Activated CD4-positive, CD25-positive, alpha-beta regulatory T cell treated with anti-CD3 and anti-CD28 coated beads, Interleukin-2, amount 50 U/mL, for 16 hours (primary cell): ENCODE results near the gene TRIM69.
"Not testable (repeated sequence)": the region's sequence is repeated elsewhere in the genome, so short reads cannot be mapped to it uniquely, and the experiment has no call there.

Experiments used
- DNase-seq: peaks from one replicate; pipeline ENCODE4 v3.0.0-alpha.2; 2020; ENCODE audit warnings: low read depth, low spot score

TRIM69 gene

GRCh38 chr15:44715797-44716334, 20.5 kb upstream of the TRIM69 start:
- no peak for DNase-seq

- no peak for DNase-seq
Observed at GRCh38 chr15:44716983-44717602, 19.2 kb upstream of the TRIM69 start.

GRCh38 chr15:44718180-44718926, 18.0 kb upstream of the TRIM69 start:
- no peak for DNase-seq

GRCh38 chr15:44718927-44719292, 17.4 kb upstream of the TRIM69 start:
- no peak for DNase-seq

GRCh38 chr15:44719293-44719999, 16.9 kb upstream of the TRIM69 start:
- no peak for DNase-seq

- not testable (repeated sequence) for DNase-seq
Observed at GRCh38 chr15:44720000-44720435, 16.3 kb upstream of the TRIM69 start.

- no peak for DNase-seq
Observed at GRCh38 chr15:44720460-44721176, 15.7 kb upstream of the TRIM69 start.

- DNase-seq = no peak
Observed at GRCh38 chr15:44722011-44722410, 14.3 kb upstream of the TRIM69 start.

- no peak for DNase-seq
Observed at GRCh38 chr15:44726136-44726535, 10.2 kb upstream of the TRIM69 start.

- DNase-seq = peak; percentile 59
Observed at GRCh38 chr15:44726568-44727484, 9.5 kb upstream of the TRIM69 start.

GRCh38 chr15:44727485-44728231, 8.7 kb upstream of the TRIM69 start:
- DNase-seq = no peak

- DNase-seq = not testable (repeated sequence)
Observed at GRCh38 chr15:44728232-44728575, 8.1 kb upstream of the TRIM69 start.

- peak; percentile 91 for DNase-seq
Observed at GRCh38 chr15:44728576-44729407, 7.5 kb upstream of the TRIM69 start.

GRCh38 chr15:44729408-44730127, 6.8 kb upstream of the TRIM69 start:
- DNase-seq = no peak

- no peak for DNase-seq
Observed at GRCh38 chr15:44734839-44735481, 1.4 kb upstream of the TRIM69 start.

- no peak for DNase-seq
Observed at GRCh38 chr15:44735482-44736180, 697 bp upstream of the TRIM69 start.

- no peak for DNase-seq
Observed at GRCh38 chr15:44738340-44738984, 2.1 kb downstream of the TRIM69 start.
